Spleen (tissue), 11 donors: ENCODE data around the gene PPM1H. TPM values are rescaled to one million over a fixed set of nuclear protein-coding genes. Genes with fewer than 3 reads are reported as not detected.
"Not testable (repeated sequence)": the region's sequence is repeated elsewhere in the genome, so short reads cannot be mapped to it uniquely, and the experiment has no call there.

Source experiments
- DNase-seq: peaks from one replicate; pipeline ENCODE4 v3.0.0-alpha.2; 2020
- H3K27ac ChIP-seq, 8 donors: fragments of 200-600 bp; sonication (generic) in 7 of 8; 1 replicate in 4 of 8; 2 replicates in 4 of 8; pipeline versions ENCODE4 v1.5.0 to v1.8.0; 2016 to 2021; ENCODE audit warnings: inconsistent platforms in 4 of 8, mild to moderate bottlenecking in 4 of 8, moderate library complexity in 1 of 8
- H3K27me3 ChIP-seq, 7 donors: fragments of 200-600 bp; sonication (generic) in 6 of 7; replicated peaks in 1 of 7; 1 replicate in 4 of 7; 2 replicates in 3 of 7; pipeline versions ENCODE4 v1.5.0 to v1.8.0; 2016 to 2021; ENCODE audit warnings: inconsistent platforms in 3 of 7, mild to moderate bottlenecking in 1 of 7
- H3K36me3 ChIP-seq, 6 donors: fragments of 200-600 bp; sonication (generic) in 5 of 6; 1 replicate in 4 of 6; 2 replicates in 2 of 6; pipeline versions ENCODE4 v1.5.0 to v1.8.0; 2016 to 2021; ENCODE audit warnings: inconsistent platforms in 2 of 6
- H3K4me1 ChIP-seq, 6 donors: fragments of 200-600 bp; sonication (generic) in 5 of 6; 1 replicate in 3 of 6; 2 replicates in 3 of 6; pipeline versions ENCODE4 v1.5.0 to v1.8.0; 2016 to 2021; ENCODE audit warnings: inconsistent platforms in 3 of 6
- H3K4me3 ChIP-seq, 8 donors: fragments of 200-600 bp; sonication (generic) in 7 of 8; 1 replicate in 4 of 8; 2 replicates in 4 of 8; pipeline versions ENCODE4 v1.5.0 to v1.8.0; 2016 to 2021; ENCODE audit warnings: inconsistent platforms in 4 of 8, mild to moderate bottlenecking in 4 of 8, moderate library complexity in 2 of 8
- H3K9me3 ChIP-seq, 8 donors: fragments of 200-600 bp; sonication (generic) in 7 of 8; 1 replicate in 4 of 8; 2 replicates in 4 of 8; pipeline versions ENCODE4 v1.5.0 to v1.8.0; 2016 to 2021; ENCODE audit warnings: inconsistent platforms in 4 of 8
- CTCF ChIP-seq, 11 experiments: fragments of 200-600 bp in 7 of 11; fragments of 450-650 bp in 4 of 11; sonication (generic) in 4 of 11; IDR thresholded peaks in 8 of 11; conservative IDR thresholded peaks in 3 of 11; 1 replicate in 7 of 11; 2 replicates in 4 of 11; pipeline versions ENCODE4 v1.4.0 to v1.8.0; 2016 to 2021; ENCODE audit warnings: antibody characterized with exemption in 11 of 11, inconsistent platforms in 4 of 11, mild to moderate bottlenecking in 1 of 11
- POLR2A ChIP-seq, 3 donors: fragments of 450-650 bp; IDR thresholded peaks; one replicate each; pipeline ENCODE4 v1.5.1; 2017; ENCODE audit warnings: antibody characterized with exemption in 3 of 3, mild to moderate bottlenecking in 1 of 3
- POLR2AphosphoS5 ChIP-seq, 3 donors: sonication (generic); formaldehyde crosslinking; IDR thresholded peaks; one replicate each; pipeline ENCODE4 v1.5.1; 2017; ENCODE audit warnings: antibody characterized with exemption in 3 of 3
- WGBS, 5 donors: extraction: QIAGEN DNeasy Blood & Tissue Kit in 3 of 5; methylation state at CpG; one replicate each; pipeline versions ENCODE4 v1.1.5 to v1.1.7; 2013 to 2018; 5-methylcytosine and 5-hydroxymethylcytosine counted together
- intact Hi-C: fragments of 100-400 bp; cut with DNase I; formaldehyde crosslinking; loops from one replicate; pipeline ENCODE4 v1.15.0; 2023; ENCODE audit warnings: low total_unique reads
- polyA plus RNA-seq, 3 donors: library from polyadenylated mRNA; stranded (reverse); fragments of 200-250 nt; gene quantifications; one replicate each; pipeline ENCODE4 v1.2.1, GENCODE V29; 2013
- total RNA-seq, 7 donors: library from RNA; depleted of rRNA in 3 of 7; stranded (reverse); fragments of >200 nt in 3 of 7; fragmentation: NEBNext Ultra II Directional in 4 of 7; extraction: Animal tissue kit (Norgen Biotek cat#: 25700) in 4 of 7; gene quantifications; one replicate each; pipeline versions ENCODE4 v1.1.0 to v1.2.1, GENCODE V29; 2016 to 2021
- donor health status: healthy with polysubstance abuse.
- donor health status: DM: no; HTN: no; CAD: no; lungs with moderate emphysema.
- donor health status: DM: no; HTN: no; CAD: no.
- donor health status: Bipolar disorder and iron deficiency.
- donor health status: healthy.
- donor health status: DM: no; HTN: no; CAD: no.
- donor health status: DM: yes; HTN: yes; CAD: no.

PPM1H gene
- total and polyA plus RNA-seq, 10 donors, result 0.17 to 3.9 (median 1.9) TPM

- no peak overlapping the region for H3K27ac ChIP-seq
- no peaks in the 10 kb centered on the region for H3K36me3 ChIP-seq
- no peaks in the 10 kb centered on the region for H3K27me3 ChIP-seq
- intact Hi-C loops, result no loop called here
- H3K4me3 ChIP-seq, result no peak overlapping the region
- no peaks in the 10 kb centered on the region for H3K4me1 ChIP-seq
- no peaks in the 10 kb centered on the region for H3K9me3 ChIP-seq
- no peak for DNase-seq
- WGBS, 5 donors, result 71 to 87% (median 79%) methylated on average over 2 of the region's 2 CpGs
- TF ChIP-seq CTCF (IDR thresholded peaks at IDR 0.05 in 8 of 11, conservative IDR thresholded peaks at IDR 0.05 in 3 of 11) (no peak), POLR2A (IDR thresholded peaks at IDR 0.05) (no peak), POLR2AphosphoS5 (IDR thresholded peaks at IDR 0.05) (no peak)
Measured at GRCh38 chr12:62967701-62968100, 32.8 kb upstream of the PPM1H start.

- Histone ChIP-seq H3K27ac (no peak overlapping the region), H3K4me1 (no peaks in the 10 kb centered on the region), H3K4me3 (no peak overlapping the region), H3K9me3 (no peaks in the 10 kb centered on the region), H3K36me3 (no peaks in the 10 kb centered on the region), H3K27me3 (no peaks in the 10 kb centered on the region)
- intact Hi-C loops, result no loop called here
- TF ChIP-seq POLR2A (IDR thresholded peaks at IDR 0.05), result no peak
- no peak for TF ChIP-seq POLR2AphosphoS5 (IDR thresholded peaks at IDR 0.05)
- TF ChIP-seq CTCF (IDR thresholded peaks at IDR 0.05 in 8 of 11, conservative IDR thresholded peaks at IDR 0.05 in 3 of 11), result no peak
- DNase-seq, result no peak
Measured at GRCh38 chr12:62966990-62967506, 32.1 kb upstream of the PPM1H start.

GRCh38 chr12:62966446-62966989 is 31.6 kb upstream of the PPM1H start:
- intact Hi-C loops, H3K27ac ChIP-seq, H3K9me3 ChIP-seq, H3K36me3 ChIP-seq, H3K4me3 ChIP-seq, H3K4me1 ChIP-seq, H3K27me3 ChIP-seq, DNase-seq: not testable (repeated sequence)
- 85 to 95% (median 90%) methylated on average over 8 of the region's 8 CpGs for whole genome bisulfite sequencing, 5 donors

- intact Hi-C loops, H3K27me3 ChIP-seq, H3K4me1 ChIP-seq, H3K4me3 ChIP-seq, H3K36me3 ChIP-seq, H3K27ac ChIP-seq, DNase-seq, H3K9me3 ChIP-seq: not testable (repeated sequence)
- 72 to 84% (median 82%) methylated on average over 4 of the region's 4 CpGs for WGBS, 5 donors
Measured at GRCh38 chr12:62965700-62966099, 30.8 kb upstream of the PPM1H start.

- intact Hi-C loops, H3K36me3 ChIP-seq, H3K9me3 ChIP-seq, H3K4me3 ChIP-seq, DNase-seq, H3K4me1 ChIP-seq, H3K27ac ChIP-seq, H3K27me3 ChIP-seq: not testable (repeated sequence)
- WGBS, 5 donors, result 80 to 97% (median 84%) methylated on average over 11 of the region's 11 CpGs
Measured at GRCh38 chr12:62965242-62965641, 30.3 kb upstream of the PPM1H start.

- Histone ChIP-seq H3K27me3 (no peaks in the 10 kb centered on the region), H3K9me3 (no peaks in the 10 kb centered on the region), H3K36me3 (no peaks in the 10 kb centered on the region), H3K4me3 (no peak overlapping the region), H3K4me1 (no peaks in the 10 kb centered on the region), H3K27ac (no peak overlapping the region)
- intact Hi-C loops, result no loop called here
- no peak for DNase-seq
- WGBS, 5 donors, result 47 to 62% (median 55%) methylated on average over 2 of the region's 2 CpGs
- TF ChIP-seq POLR2A (IDR thresholded peaks at IDR 0.05) (no peak), POLR2AphosphoS5 (IDR thresholded peaks at IDR 0.05) (no peak), CTCF (IDR thresholded peaks at IDR 0.05 in 8 of 11, conservative IDR thresholded peaks at IDR 0.05 in 3 of 11) (no peak)
Measured at GRCh38 chr12:62963486-62964041, 28.6 kb upstream of the PPM1H start.
